K562 (cell line): Measurements from ENCODE around the gene RAD51D. TPM values are rescaled to one million over a fixed set of nuclear protein-coding genes. Genes with fewer than 3 reads are reported as not detected.

Experiments used
- ATAC-seq: fragments of 200-7000 bp; cut with Tn5 transposase; 3 replicates; pipeline ENCODE4 v1.9.1; 2020; ENCODE audit warnings: moderate library complexity
- BruUV-seq: library from RNA; stranded (reverse); fragments of 400-500 nt; replicated peaks from 2 replicates; lab custom pipeline; 2021; lab: Mats Ljungman, UMichigan
- CTCF ChIA-PET: fragments of 300-600 bp; formaldehyde crosslinking; extraction: SDS; loops from one replicate; lab custom pipeline; 2021; ENCODE audit warnings: low intra/inter-chr PET ratio; lab: Yijun Ruan, JAX
- POLR2A ChIA-PET: fragments of 300-600, 350-650 bp; sonication (Branson Sonifier 250); formaldehyde crosslinking; extraction: SDS; loops from one replicate; lab custom pipeline; 2021; ENCODE audit warnings: antibody characterized with exemption, inconsistent platforms; lab: Yijun Ruan, JAX
- DNase-seq, 4 experiments: peaks; one replicate each; pipeline versions ENCODE4 v3.0.0 to v3.0.0-alpha.2; 2011 to 2018; ENCODE audit warnings: low spot score in 3 of 4, mixed read lengths in 3 of 4; ENCODE audit errors: extremely low read depth in 1 of 4
- FAIRE-seq: peaks from 2 replicates; lab custom pipeline; 2011; peaks lifted over from hg19 to GRCh38; lab: Jason Lieb, UNC
- H2AFZ ChIP-seq: 2 replicates; pipeline ENCODE4 v1.6.0; 2011; ENCODE audit warnings: low read depth, low read length, control low read depth, inconsistent platforms
- H3K27ac ChIP-seq: fragments of 200-600 bp; 3 replicates; pipeline ENCODE4 v1.8.0; 2011; ENCODE audit warnings: low read depth, mild to moderate bottlenecking, control low read depth, inconsistent platforms, low read length, moderate library complexity, mixed read lengths; ENCODE audit errors: extremely low read depth
- H3K27me3 ChIP-seq, 2 experiments: fragments of 300-600 bp in 1 of 2; 2 replicates in 1 of 2; 3 replicates in 1 of 2; pipeline versions ENCODE4 v1.6.0 to v1.8.0; 2011; ENCODE audit warnings: inconsistent platforms in 2 of 2, low read length in 2 of 2, mild to moderate bottlenecking in 1 of 2, mixed read lengths in 1 of 2, moderate library complexity in 1 of 2; ENCODE audit not compliant: control insufficient read depth in 2 of 2, insufficient read depth in 2 of 2
- H3K36me3 ChIP-seq: fragments of 300-600 bp; 3 replicates; pipeline ENCODE4 v1.8.0; 2011; ENCODE audit warnings: mild to moderate bottlenecking, low read length, inconsistent platforms; ENCODE audit not compliant: control insufficient read depth, insufficient read depth
- H3K4me1 ChIP-seq, 2 experiments: fragments of 200-600 bp in 1 of 2; replicated peaks in 1 of 2; 2 replicates in 1 of 2; 3 replicates in 1 of 2; pipeline versions ENCODE4 v1.5.1 to v1.8.0; 2011; ENCODE audit warnings: inconsistent platforms in 2 of 2, low read length in 2 of 2, mild to moderate bottlenecking in 1 of 2, mixed read lengths in 1 of 2, moderate library complexity in 1 of 2; ENCODE audit not compliant: control insufficient read depth in 2 of 2, insufficient read depth in 2 of 2
- H3K4me2 ChIP-seq: 2 replicates; pipeline ENCODE4 v1.6.1; 2011; ENCODE audit warnings: low read length, control low read depth, inconsistent platforms, mixed read lengths; ENCODE audit not compliant: insufficient read depth
- H3K4me3 ChIP-seq: fragments of 200-600 bp; sonication (generic), shearing (Covaris generic); 2 replicates; pipeline ENCODE4 v1.5.1; 2016; ENCODE audit warnings: control low read depth, inconsistent platforms
- H3K79me2 ChIP-seq: fragments of 200-600 bp; 3 replicates; pipeline ENCODE4 v1.8.0; 2011; ENCODE audit warnings: low read length, inconsistent platforms; ENCODE audit not compliant: control insufficient read depth, insufficient read depth
- H3K9ac ChIP-seq, 2 experiments: 2 replicates each; pipeline versions ENCODE4 v1.6.0 to v1.6.1; 2011; ENCODE audit warnings: low read depth in 2 of 2, low read length in 2 of 2, control low read depth in 1 of 2, inconsistent platforms in 1 of 2, mild to moderate bottlenecking in 1 of 2, mixed read lengths in 1 of 2; ENCODE audit not compliant: insufficient read depth in 1 of 2
- H3K9me1 ChIP-seq: one replicate; pipeline ENCODE4 v1.6.0; 2011; ENCODE audit warnings: inconsistent platforms, mild to moderate bottlenecking, low read length, moderate library complexity; ENCODE audit not compliant: control insufficient read depth, insufficient read depth
- H3K9me3 ChIP-seq: replicated peaks from 2 replicates; pipeline ENCODE4 v1.5.1; 2011; ENCODE audit warnings: low read depth, low read length, inconsistent platforms; ENCODE audit not compliant: control insufficient read depth, insufficient read depth
- H4K20me1 ChIP-seq: replicated peaks from 2 replicates; pipeline ENCODE4 v1.6.1; 2011; ENCODE audit warnings: low read length, inconsistent platforms, mixed read lengths; ENCODE audit not compliant: control insufficient read depth, insufficient read depth
- AFF4 ChIP-seq: sonication (generic); formaldehyde crosslinking; IDR thresholded peaks from 2 replicates; pipeline ENCODE4 v1.8.0; 2023; ENCODE audit warnings: mild to moderate bottlenecking, missing genetic modification reagents
- ESRRB ChIP-seq: fragments of 250-450 bp; sonication (Bioruptor Pico); IDR thresholded peaks from 2 replicates; pipeline ENCODE4 v1.5.0; 2020; ENCODE audit warnings: mild to moderate bottlenecking, moderate library complexity, borderline replicate concordance
- ZFX ChIP-seq: sonication (generic); formaldehyde crosslinking; IDR thresholded peaks from 2 replicates; pipeline ENCODE4 v1.8.0; 2022; ENCODE audit warnings: mild to moderate bottlenecking, missing genetic modification reagents, moderate library complexity
- WGBS: fragments of 100-300 bp; shearing (Covaris generic); methylation state at CpG from one replicate; pipeline ENCODE4 v1.1.6; 2016; ENCODE audit warnings: low coverage, mixed read lengths; ENCODE audit not compliant: insufficient coverage; ENCODE audit errors: missing lambda C conversion rate; 5-methylcytosine and 5-hydroxymethylcytosine counted together
- in situ Hi-C: fragments of 300-500 bp; cut with MboI; formaldehyde crosslinking; loops from 4 replicates; pipeline ENCODE4 v1.15.0; 2018; ENCODE audit warnings: inconsistent platforms, mixed read lengths
- intact Hi-C: fragments of 100-400 bp; cut with micrococcal nuclease; formaldehyde crosslinking; loops from 2 replicates; pipeline ENCODE4 v1.14.2; 2022
- polyA plus RNA-seq, 8 experiments: library from polyadenylated mRNA; depleted of rRNA in 4 of 8; stranded (reverse) in 5 of 8; unstranded in 3 of 8; fragments of >200 nt; fragmentation: Nextera tagmentation in 2 of 8; fragmentation: Illumina TruSeq in 1 of 8; extraction: Ambion mirVana in 2 of 8; extraction: Trizol in 1 of 8; gene quantifications; 2 replicates each; pipeline versions ENCODE4 v1.2.1 to v1.2.3, GENCODE V29; 2011 to 2014; ENCODE audit warnings: inconsistent platforms in 1 of 8, missing spikeins in 1 of 8
- total RNA-seq, 7 experiments: library from RNA; depleted of rRNA in 6 of 7; stranded (reverse); fragments of >200 nt in 6 of 7; fragmentation: Illumina TruSeq in 2 of 7; extraction: Trizol in 2 of 7; gene quantifications; 2 replicates each; pipeline versions ENCODE4 v1.2.1 to v1.2.3, GENCODE V29; 2011 to 2021; ENCODE audit warnings: low replicate concordance in 1 of 7
- TF ChIP-seq, protein P1 (sequence below): sonication (generic); formaldehyde crosslinking; IDR thresholded peaks from 2 replicates; pipeline ENCODE4 v1.8.0; 2023; ENCODE audit warnings: missing genetic modification reagents, mild to moderate bottlenecking, borderline replicate concordance

The RAD51D gene
- total and polyA plus RNA-seq, 9 of the 15 experiments (the other 6 are each of a cell fraction or from before 2014, with no cell fraction given) = 2.2 to 16.9 (median 8.7) TPM

DNA sequence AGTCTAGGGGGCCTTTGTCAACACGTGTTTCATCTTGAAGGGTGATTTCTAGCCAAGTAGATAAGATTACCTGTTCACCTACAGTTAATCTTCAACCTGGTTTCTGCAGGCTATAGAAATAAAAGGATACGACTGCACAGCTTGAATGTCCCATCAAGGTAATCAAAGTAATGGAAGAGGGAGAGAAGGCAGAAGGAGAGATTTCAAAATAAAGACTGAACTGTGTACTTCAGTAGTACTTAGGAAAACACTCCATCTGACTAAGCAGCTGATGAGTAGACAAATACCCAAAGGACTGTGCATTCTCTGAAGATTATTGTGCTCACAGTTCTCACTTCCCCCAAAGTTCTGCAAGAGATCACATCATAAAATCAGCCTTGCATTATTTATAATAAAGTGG, 50.3 kb downstream of the RAD51D start:
- in situ Hi-C loops (no loop called here), intact Hi-C loops (loop anchor here (5.0 kb wide), 1 partner anchor 87 kb away; the partner anchor contains the start of gene LIG3)
- Histone ChIP-seq H2AFZ (no peak overlapping the region), H3K4me3 (no peak overlapping the region), H3K27ac (no peak overlapping the region), H3K4me2 (no peak overlapping the region), H3K27me3 (no peaks in the 10 kb centered on the region), H4K20me1 (no peaks in the 10 kb centered on the region), H3K36me3 (no peaks in the 10 kb centered on the region), H3K4me1 (peaks cover 11 to 18% of the 10 kb centered on the region in 2 experiments; a peak in 4 of 5 replicates), H3K79me2 (peaks cover 4% of the 10 kb centered on the region; the same call in 1 of the 3 replicates), H3K9ac (no peak overlapping the region), H3K9me3 (no peaks in the 10 kb centered on the region), H3K9me1 (no peaks in the 10 kb centered on the region)
- ATAC-seq (no peak), DNase-seq (no peak), FAIRE-seq (no peak)
- POLR2A ChIA-PET = interaction anchor here (1.0 to 1.3 kb wide), 3 partner anchors 10 to 15 kb away, joined by 3 to 4 read pairs (median 3); no protein-coding TSS in a partner anchor
- TF ChIP-seq ZFX = no peak
- TF ChIP-seq, protein P1, sequence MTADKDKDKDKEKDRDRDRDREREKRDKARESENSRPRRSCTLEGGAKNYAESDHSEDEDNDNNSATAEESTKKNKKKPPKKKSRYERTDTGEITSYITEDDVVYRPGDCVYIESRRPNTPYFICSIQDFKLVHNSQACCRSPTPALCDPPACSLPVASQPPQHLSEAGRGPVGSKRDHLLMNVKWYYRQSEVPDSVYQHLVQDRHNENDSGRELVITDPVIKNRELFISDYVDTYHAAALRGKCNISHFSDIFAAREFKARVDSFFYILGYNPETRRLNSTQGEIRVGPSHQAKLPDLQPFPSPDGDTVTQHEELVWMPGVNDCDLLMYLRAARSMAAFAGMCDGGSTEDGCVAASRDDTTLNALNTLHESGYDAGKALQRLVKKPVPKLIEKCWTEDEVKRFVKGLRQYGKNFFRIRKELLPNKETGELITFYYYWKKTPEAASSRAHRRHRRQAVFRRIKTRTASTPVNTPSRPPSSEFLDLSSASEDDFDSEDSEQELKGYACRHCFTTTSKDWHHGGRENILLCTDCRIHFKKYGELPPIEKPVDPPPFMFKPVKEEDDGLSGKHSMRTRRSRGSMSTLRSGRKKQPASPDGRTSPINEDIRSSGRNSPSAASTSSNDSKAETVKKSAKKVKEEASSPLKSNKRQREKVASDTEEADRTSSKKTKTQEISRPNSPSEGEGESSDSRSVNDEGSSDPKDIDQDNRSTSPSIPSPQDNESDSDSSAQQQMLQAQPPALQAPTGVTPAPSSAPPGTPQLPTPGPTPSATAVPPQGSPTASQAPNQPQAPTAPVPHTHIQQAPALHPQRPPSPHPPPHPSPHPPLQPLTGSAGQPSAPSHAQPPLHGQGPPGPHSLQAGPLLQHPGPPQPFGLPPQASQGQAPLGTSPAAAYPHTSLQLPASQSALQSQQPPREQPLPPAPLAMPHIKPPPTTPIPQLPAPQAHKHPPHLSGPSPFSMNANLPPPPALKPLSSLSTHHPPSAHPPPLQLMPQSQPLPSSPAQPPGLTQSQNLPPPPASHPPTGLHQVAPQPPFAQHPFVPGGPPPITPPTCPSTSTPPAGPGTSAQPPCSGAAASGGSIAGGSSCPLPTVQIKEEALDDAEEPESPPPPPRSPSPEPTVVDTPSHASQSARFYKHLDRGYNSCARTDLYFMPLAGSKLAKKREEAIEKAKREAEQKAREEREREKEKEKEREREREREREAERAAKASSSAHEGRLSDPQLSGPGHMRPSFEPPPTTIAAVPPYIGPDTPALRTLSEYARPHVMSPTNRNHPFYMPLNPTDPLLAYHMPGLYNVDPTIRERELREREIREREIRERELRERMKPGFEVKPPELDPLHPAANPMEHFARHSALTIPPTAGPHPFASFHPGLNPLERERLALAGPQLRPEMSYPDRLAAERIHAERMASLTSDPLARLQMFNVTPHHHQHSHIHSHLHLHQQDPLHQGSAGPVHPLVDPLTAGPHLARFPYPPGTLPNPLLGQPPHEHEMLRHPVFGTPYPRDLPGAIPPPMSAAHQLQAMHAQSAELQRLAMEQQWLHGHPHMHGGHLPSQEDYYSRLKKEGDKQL (CRISPR knock-in tag) = no peak
- TF ChIP-seq AFF4 (CRISPR knock-in tag) = no peak
- no peak for TF ChIP-seq ESRRB (CRISPR knock-in tag)
- 32% methylated on average over 2 of the region's 2 CpGs for WGBS
- no TSS peak for BruUV-seq
- CTCF ChIA-PET = no interaction called here
